LHCN-M2 (cell line): ENCODE results near the gene DDX20. TPM values are rescaled to one million over a fixed set of nuclear protein-coding genes. Genes with fewer than 3 reads are reported as not detected.
"Not testable (repeated sequence)": the region's sequence is repeated elsewhere in the genome, so short reads cannot be mapped to it uniquely, and the experiment has no call there.

Source experiments
- DNase-seq: peaks from one replicate; pipeline ENCODE4 v3.0.0-alpha.2; 2012; ENCODE audit warnings: low read depth
- total RNA-seq: library from RNA; depleted of rRNA; stranded (reverse); fragments of >200 nt; gene quantifications from 2 replicates; pipeline ENCODE4 v1.2.3, GENCODE V29; 2014

The DDX20 gene
- total RNA-seq, 1 experiment from 2014 or later = 31.0 TPM

- DNase-seq = peak; percentile 98
Measured at GRCh38 chr1:111733183-111733991, 22.3 kb upstream of the DDX20 start.

- DNase-seq = no peak
Measured at GRCh38 chr1:111733992-111734341, 21.7 kb upstream of the DDX20 start.

DNA sequence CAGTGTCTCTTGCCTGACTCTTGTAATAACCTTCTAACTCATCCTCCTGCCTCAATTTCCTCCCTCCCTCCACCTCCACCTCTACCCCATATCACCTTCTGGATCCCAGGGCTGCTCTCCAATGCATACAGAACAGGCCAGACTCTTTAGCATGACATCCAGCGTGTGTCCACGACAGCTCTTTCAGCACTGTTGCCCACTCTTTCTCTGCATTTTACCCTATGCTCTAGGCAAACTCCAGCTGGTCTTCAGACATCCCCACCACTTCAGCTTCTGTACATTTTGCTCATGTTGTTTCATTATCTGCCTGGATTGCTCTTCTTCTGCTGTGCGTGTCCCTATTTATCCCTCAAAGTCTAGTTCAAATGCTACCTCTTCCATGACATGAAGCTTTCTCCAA lies 21.3 kb upstream of the DDX20 start:
- no peak for DNase-seq

DNA sequence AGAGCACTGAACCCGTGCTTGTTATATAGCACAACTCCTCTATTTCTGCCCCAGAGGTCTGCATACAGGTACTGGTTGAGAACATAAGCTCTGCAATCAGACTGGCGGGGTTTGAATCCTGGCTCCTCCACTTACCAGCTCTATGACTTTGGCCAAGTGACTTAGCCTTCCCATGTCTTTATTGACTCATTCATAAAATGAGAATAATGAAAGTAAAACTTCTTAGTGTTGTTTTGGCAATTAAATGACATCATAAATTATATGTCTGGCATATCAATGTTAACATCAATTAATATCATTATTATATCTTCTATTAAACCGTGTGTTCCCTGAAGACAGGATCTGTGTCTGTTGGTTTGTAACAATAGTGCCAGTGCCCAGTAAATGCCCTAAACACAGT lies 20.8 kb upstream of the DDX20 start:
- no peak for DNase-seq

DNA sequence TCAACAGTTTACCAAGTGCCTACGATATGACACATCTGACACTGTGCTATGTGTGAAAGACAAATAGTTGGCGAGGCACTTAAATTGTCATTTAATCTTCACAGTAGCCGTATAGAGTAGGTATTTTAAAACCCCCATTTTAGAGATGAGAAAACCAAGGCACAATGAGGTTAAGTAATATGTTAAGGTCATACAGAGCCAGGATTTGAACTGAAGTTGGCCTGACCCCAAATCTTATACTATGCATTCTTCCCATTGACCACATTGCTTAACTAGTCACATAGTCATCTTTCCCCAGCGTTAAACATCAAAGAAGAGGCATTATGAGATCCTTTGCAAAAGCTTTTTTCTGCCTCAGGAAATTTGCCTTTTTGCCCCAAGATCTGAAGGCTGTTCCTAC lies 20.4 kb upstream of the DDX20 start:
- no peak for DNase-seq

- peak; percentile 97 for DNase-seq
Measured at GRCh38 chr1:111735858-111736544, 19.7 kb upstream of the DDX20 start.

DNA sequence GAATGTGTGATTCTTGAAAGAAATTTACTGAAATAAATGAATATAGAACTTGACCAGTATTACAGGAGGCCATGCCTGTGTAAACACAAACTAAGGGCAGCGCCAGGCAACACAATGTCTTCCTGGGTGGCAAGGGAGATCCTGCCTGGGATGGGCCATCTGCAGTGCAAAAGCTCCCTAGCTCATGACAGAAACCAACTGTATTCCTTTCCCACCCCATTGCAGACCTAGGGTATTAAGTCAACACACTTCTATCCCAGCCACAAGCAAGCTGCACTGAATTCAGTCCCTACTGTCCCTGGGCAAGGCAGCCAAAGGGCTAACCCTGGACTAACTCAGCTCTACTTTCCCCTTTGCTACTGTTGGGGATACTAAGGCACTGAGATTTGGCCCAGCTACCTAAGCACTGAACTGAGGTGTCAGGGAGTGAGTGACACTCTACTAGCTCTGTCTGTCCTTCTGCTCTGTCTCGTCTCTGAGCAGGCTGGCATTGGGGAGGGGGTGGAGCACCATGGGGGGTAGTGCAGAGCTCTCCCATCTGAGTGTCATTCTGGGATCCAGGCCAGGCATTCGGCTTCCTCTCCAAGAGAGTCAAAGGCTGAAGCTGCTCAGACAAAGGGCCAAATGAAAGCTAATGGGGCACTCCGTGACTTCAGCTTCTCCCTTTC lies 19.0 kb upstream of the DDX20 start:
- DNase-seq = peak; percentile 50

DNA sequence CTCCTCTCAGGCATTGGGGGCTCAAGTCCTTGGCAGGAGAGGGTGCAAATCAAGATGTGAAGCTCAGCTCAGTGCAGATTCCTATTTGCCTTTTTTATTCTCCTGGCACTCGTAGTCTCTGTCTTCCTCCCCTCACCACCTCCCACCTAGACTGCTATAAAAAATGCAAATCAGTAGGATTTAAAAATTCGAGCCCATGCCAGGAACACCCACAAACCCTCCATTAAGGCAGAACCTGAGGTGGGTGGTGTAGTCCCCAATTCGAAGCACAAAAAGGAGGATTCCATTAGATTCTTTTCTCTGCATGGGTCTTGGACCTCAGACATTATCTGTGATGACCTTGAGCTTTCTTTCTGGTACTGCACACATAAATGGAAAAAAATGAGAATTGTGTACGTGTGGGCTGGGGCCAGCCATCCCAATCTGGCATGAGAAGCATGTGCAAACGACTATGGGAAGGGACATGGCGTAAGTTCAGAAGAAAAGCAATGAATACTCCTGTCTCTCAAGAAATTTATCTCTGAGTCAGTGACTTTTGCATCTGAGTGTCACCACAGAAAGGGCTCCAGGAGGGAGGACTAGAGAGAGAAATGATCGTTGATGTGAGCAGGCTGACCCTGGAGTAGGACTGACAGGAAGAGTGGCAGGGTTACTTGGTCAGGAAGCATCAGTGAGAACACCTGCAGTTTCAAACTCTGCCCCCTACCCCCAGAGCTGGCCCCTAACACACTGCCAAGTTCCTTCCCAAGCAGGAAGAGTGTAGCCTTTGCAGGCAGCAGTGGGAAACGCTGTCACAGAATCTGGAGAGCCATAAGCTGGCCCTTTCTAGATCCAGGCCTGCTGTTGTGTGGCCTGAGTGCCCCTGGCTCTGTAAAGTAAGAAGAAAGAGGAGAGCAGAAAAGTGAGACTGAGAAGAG lies 18.2 kb upstream of the DDX20 start:
- DNase-seq = no peak

DNA sequence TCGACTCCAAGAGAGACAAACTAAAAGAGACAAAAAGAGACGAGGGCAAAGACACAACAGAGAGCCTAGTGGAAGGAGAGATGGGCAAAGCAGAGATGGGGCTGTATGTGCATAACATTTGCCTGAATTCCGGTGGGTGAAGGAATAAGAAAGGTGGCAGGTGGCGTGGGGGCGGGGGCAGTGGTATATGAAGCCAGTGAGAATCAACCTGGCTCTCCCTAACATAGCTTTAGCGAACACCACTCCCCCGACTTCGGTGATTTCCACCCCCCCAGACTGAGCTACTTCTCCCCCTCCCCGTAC lies 17.6 kb upstream of the DDX20 start:
- no peak for DNase-seq

DNA sequence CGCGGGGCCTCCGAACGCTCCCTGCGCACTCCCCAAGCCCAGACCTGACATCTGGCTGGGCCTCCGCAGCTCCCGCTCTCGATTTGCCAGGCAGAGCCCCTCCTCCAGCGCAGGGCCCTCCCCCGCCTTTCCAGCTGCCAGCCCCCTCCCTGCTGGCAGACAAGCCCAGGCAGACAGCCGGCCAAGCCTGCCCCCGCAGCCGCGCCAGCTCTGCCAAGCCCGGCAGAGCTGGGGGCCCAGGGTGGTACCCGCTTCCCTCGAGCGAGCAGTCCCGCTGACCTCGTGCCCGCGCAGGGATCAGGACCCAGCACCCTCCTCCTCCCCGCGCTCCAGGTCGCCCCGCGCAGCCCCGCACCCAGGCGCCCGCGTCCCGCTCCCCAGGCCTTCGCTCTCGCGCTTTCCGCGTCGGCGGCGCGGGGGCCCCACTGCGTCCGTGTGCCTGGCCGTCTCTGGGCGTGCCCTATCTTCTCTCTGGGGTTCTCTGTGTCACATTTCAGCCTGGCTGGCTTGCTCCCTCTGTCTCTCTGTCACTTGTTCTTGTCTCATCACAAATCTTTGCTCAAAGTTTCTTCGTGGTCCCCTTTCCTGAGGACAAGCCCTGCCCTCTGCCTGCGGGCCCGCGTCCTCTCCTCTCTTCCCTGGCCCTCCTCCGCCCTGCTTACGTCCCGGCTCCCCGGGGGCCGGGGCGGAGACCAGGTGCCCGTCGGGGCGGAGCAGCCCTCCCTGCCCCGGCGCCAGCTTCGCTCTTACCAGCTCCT lies 17.1 kb upstream of the DDX20 start:
- peak; percentile 75 for DNase-seq

DNA sequence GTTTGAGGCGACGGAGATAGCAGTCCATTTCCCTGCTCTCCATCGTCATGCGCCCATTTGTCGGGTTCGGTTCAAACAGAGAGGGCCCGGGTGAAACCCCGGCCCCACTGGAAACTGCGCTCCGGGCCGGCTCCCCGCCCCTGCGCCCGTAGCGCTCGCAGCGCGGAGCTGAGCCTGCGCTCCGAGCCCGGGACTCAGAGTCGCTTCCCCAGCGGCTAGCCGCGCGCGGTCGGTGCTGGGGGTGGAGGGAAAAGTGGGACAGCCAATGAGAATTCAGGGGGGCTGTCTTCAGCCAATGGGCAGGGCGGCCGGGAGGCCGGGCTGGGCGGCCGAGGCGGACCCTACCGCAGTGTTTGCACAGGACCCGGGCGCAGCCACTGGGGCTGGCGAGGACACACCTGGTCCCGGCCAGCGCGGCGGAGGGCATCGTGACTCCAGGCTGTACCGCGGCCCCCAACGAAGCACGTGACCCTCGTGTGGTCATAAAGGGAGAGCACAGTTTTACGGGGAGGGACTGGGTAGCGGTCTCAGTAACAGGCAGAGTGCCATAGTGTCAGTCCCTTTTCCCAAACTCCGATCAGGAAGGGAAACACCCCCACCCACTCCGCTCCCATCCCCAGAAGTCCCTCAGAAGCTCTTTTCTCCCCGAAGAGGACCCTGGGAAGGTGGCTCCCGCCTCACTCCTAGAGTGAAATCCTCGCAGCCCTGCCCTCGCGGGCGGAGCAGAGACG lies 16.3 kb upstream of the DDX20 start, which contains the start of gene INKA2:
Gene INKA2, minus strand, starts transcription at position 202 of the 731 bp plus-strand sequence. Its CDS starts 153 bp downstream, at position 49.
- peak; percentile 88 for DNase-seq

- DNase-seq = peak; percentile 40
Measured at GRCh38 chr1:111739925-111740765, 15.6 kb upstream of the DDX20 start.

- not testable (repeated sequence) for DNase-seq
Measured at GRCh38 chr1:111742292-111742691, 13.4 kb upstream of the DDX20 start.

- no peak for DNase-seq
Measured at GRCh38 chr1:111742938-111743549, 12.7 kb upstream of the DDX20 start.

DNA sequence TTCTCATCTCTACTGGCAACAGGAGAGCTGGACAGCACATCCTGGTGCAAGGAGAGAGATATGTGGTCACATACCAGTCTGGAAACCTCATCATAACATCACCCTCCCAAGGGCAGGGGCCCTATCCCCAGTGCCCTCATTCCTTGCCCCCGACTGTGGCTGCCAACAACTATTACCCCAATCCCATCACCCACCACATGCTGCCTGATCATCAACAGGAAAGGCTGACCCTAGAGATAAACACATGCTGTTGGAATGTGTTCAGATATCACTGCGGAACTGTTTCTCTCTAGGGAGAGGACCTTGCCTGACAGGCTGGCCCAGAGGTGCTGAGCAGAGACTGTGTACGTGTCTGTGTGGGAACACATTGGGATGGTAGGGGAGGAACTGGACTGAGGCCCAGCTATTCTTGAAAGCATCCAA lies 12.0 kb upstream of the DDX20 start:
- DNase-seq = peak; percentile 79

- no peak for DNase-seq
Measured at GRCh38 chr1:111745675-111746613, 9.8 kb upstream of the DDX20 start.

DNA sequence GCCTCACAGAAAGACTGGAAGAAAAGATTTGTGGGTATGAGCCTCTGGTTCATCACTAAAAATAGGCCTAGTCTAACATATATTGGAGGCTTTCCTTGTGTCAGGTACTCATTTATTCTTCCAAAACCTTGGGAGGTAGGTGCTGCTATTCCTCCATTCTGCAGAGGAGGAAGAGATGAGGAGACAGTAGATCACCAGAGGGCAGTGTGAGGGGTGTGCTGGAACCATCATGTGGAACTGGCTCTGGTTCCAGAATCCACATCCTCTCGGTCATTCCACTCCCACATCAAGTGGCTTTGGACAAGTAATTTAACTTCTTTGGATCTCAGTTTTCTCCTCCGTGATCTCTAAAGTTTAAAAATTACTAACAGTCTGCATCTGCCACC lies 9.1 kb upstream of the DDX20 start:
- no peak for DNase-seq
